Adrenal gland (tissue), 12 donors: ENCODE measurements around the gene CLCN5. TPM values are rescaled to one million over a fixed set of nuclear protein-coding genes. Genes with fewer than 3 reads are reported as not detected.

ENCODE experiments used
- DNase-seq, 7 donors: peaks; one replicate each; pipeline ENCODE4 v3.0.0-alpha.2; 2019 to 2020
- H3K27ac ChIP-seq, 5 donors: fragments of 200-600 bp; sonication (generic) in 4 of 5; 1 replicate in 3 of 5; 2 replicates in 2 of 5; pipeline versions ENCODE4 v1.5.1 to v1.8.0; 2016 to 2020; ENCODE audit warnings: mild to moderate bottlenecking in 1 of 5
- H3K27me3 ChIP-seq: fragments of 200-600 bp; 2 replicates; pipeline ENCODE4 v1.8.0; 2021
- H3K36me3 ChIP-seq, 2 donors: fragments of 200-600 bp; replicated peaks in 1 of 2; 1 replicate in 1 of 2; 2 replicates in 1 of 2; pipeline versions ENCODE4 v1.5.1 to v1.8.0; 2018 to 2022
- H3K4me1 ChIP-seq, 2 donors: fragments of 200-600 bp; replicated peaks in 1 of 2; 1 replicate in 1 of 2; 2 replicates in 1 of 2; pipeline versions ENCODE4 v1.5.1 to v1.8.0; 2018 to 2021
- H3K4me3 ChIP-seq, 4 donors: fragments of 200-600 bp; sonication (generic) in 3 of 4; one replicate each; pipeline ENCODE4 v1.5.1; 2016 to 2018
- H3K9me3 ChIP-seq, 3 donors: fragments of 200-600 bp; sonication (generic) in 1 of 3; replicated peaks in 1 of 3; 1 replicate in 2 of 3; 2 replicates in 1 of 3; pipeline versions ENCODE4 v1.5.1 to v1.8.0; 2016 to 2021
- POLR2A ChIP-seq, 2 donors: fragments of 450-650 bp; IDR thresholded peaks; one replicate each; pipeline ENCODE4 v1.6.1; 2017; ENCODE audit warnings: antibody characterized with exemption in 2 of 2, mild to moderate bottlenecking in 2 of 2, moderate library complexity in 1 of 2
- WGBS, 4 donors: extraction: QIAGEN DNeasy Blood & Tissue Kit in 2 of 4; methylation state at CpG; one replicate each; pipeline versions ENCODE4 v1.1.5 to v1.1.7; 2013 to 2017; 5-methylcytosine and 5-hydroxymethylcytosine counted together
- intact Hi-C, 2 donors: fragments of 100-400 bp; cut with DNase I; formaldehyde crosslinking; loops; one replicate each; pipeline versions ENCODE4 v1.14.1 to v1.15.0; 2022 to 2023
- polyA plus RNA-seq, 3 donors: library from polyadenylated mRNA; stranded (reverse); fragments of 200-250 nt in 2 of 3; fragments of 350-450 nt in 1 of 3; fragmentation: Illumina TruSeq in 1 of 3; extraction: RNeasy Lipid Tissue Mini Kit (QIAGEN cat#74804) in 1 of 3; gene quantifications; one replicate each; pipeline ENCODE4 v1.2.3, GENCODE V29; 2013 to 2014
- total RNA-seq, 9 donors: library from RNA; depleted of rRNA in 4 of 9; stranded (reverse); fragments of >200 nt in 4 of 9; fragments of 120-200 nt in 1 of 9; fragmentation: NEBNext Ultra II Directional in 1 of 9; extraction: Animal tissue kit (Norgen Biotek cat#: 25700) in 1 of 9; gene quantifications; one replicate each; pipeline versions ENCODE4 v1.1.0 to v1.2.4, GENCODE V29; 2013 to 2023
- TF ChIP-seq, protein P1 (sequence below), 6 experiments: fragments of 450-650 bp in 4 of 6; fragments of 200-600 bp in 2 of 6; sonication (generic) in 1 of 6; IDR thresholded peaks; 1 replicate in 5 of 6; 2 replicates in 1 of 6; pipeline versions ENCODE4 v1.5.1 to v1.8.0; 2016 to 2021; ENCODE audit warnings: antibody characterized with exemption in 6 of 6, mild to moderate bottlenecking in 2 of 6, moderate library complexity in 1 of 6
- donor health status: healthy with polysubstance abuse.
- donor health status: Bipolar disorder and iron deficiency.
- donor health status: DM: yes; HTN: yes; CAD: no.
- donor health status: DM: no; HTN: no; CAD: no.
- donor health status: DM: no; HTN: no; CAD: no.
- donor health status: DM: yes; HTN: yes; CAD: no.

The CLCN5 gene
- total and polyA plus RNA-seq, 12 donors = 3.3 to 17.3 (median 8.6) TPM

DNA sequence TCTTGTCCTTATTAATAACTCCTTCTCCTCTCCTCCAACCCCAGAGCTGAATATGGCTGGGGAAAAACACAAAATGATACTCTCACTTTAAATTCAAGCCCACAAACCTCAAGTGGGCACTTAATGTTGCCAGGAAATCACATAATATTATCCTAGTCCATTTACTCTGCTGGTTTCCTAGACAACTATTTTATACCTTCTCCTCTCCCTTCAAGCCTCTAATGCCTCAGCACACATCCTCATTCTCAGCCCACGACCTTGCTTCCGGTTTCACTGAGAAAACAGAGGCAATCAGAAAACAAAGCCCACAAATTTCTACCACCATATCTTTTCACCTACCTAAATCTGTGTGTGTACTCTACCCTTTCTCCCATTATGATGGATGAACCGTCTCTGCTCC is 12.1 kb upstream of the CLCN5 start:
- no peak for DNase-seq
- WGBS, 4 donors = 24 to 42% (median 33%) methylated on average over 3 of the region's 3 CpGs
- no peaks in the 10 kb centered on the region for H3K36me3 ChIP-seq
- intact Hi-C loops = loop anchor here in 1 of 2 donors (10.0 kb wide), 1 partner anchor 174 kb away; no protein-coding TSS in a partner anchor
- H3K9me3 ChIP-seq = no peaks in the 10 kb centered on the region
- TF ChIP-seq, protein P1, sequence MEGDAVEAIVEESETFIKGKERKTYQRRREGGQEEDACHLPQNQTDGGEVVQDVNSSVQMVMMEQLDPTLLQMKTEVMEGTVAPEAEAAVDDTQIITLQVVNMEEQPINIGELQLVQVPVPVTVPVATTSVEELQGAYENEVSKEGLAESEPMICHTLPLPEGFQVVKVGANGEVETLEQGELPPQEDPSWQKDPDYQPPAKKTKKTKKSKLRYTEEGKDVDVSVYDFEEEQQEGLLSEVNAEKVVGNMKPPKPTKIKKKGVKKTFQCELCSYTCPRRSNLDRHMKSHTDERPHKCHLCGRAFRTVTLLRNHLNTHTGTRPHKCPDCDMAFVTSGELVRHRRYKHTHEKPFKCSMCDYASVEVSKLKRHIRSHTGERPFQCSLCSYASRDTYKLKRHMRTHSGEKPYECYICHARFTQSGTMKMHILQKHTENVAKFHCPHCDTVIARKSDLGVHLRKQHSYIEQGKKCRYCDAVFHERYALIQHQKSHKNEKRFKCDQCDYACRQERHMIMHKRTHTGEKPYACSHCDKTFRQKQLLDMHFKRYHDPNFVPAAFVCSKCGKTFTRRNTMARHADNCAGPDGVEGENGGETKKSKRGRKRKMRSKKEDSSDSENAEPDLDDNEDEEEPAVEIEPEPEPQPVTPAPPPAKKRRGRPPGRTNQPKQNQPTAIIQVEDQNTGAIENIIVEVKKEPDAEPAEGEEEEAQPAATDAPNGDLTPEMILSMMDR (IDR thresholded peaks at IDR 0.05) = no peak
- no peak for TF ChIP-seq POLR2A (IDR thresholded peaks at IDR 0.05)
- H3K27me3 ChIP-seq = peaks cover 13% of the 10 kb centered on the region
- no peak overlapping the region for H3K27ac ChIP-seq
- H3K4me1 ChIP-seq = no peaks in the 10 kb centered on the region
- H3K4me3 ChIP-seq = no peak overlapping the region

- Histone ChIP-seq H3K27ac (no peak overlapping the region), H3K27me3 (peaks cover 13% of the 10 kb centered on the region), H3K4me1 (no peaks in the 10 kb centered on the region), H3K9me3 (no peaks in the 10 kb centered on the region), H3K36me3 (no peaks in the 10 kb centered on the region), H3K4me3 (no peak overlapping the region)
- TF ChIP-seq POLR2A (IDR thresholded peaks at IDR 0.05) = no peak
- TF ChIP-seq, protein P1 (IDR thresholded peaks at IDR 0.05) = no peak
- no peak for DNase-seq
- 73 to 90% (median 74%) methylated on average over 3 of the region's 3 CpGs; no CpG with 5 or more reads in 1 of the 4 donors for WGBS, 4 donors
- intact Hi-C loops = loop anchor here in 1 of 2 donors (10.0 kb wide), 1 partner anchor 173 kb away; no protein-coding TSS in a partner anchor
Observed at GRCh38 chrX:49912086-49912485, 10.3 kb upstream of the CLCN5 start.

DNA sequence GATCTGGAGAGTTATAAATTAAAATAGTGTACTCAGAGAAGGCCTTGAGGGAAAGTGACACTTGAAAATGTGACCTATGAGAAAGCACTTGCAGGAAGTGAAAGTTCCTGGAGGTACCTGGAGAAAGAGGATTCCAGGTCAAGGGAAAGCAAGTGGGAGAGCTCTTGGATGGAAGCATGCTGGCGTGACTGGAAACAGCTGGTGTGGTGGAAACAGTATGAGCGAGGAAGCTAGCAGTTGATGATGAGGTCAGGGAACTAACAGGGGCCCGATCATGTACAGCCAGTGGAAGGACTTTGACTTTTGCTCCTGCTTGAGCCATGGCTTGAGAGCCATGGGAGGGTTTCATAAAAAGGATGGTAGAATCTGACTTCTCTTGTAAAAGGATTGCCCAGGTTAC is 9.5 kb upstream of the CLCN5 start:
- 67 to 88% (median 79%) methylated on average over 3 of the region's 3 CpGs for WGBS, 4 donors
- H3K27ac ChIP-seq = no peak overlapping the region
- H3K27me3 ChIP-seq = peaks cover 13% of the 10 kb centered on the region
- H3K36me3 ChIP-seq = no peaks in the 10 kb centered on the region
- H3K9me3 ChIP-seq = no peaks in the 10 kb centered on the region
- DNase-seq = no peak
- TF ChIP-seq, protein P1 (IDR thresholded peaks at IDR 0.05) = no peak
- TF ChIP-seq POLR2A (IDR thresholded peaks at IDR 0.05) = no peak
- no peak overlapping the region for H3K4me3 ChIP-seq
- intact Hi-C loops = loop anchor here in 1 of 2 donors (10.0 kb wide), 1 partner anchor 172 kb away; no protein-coding TSS in a partner anchor
- H3K4me1 ChIP-seq = no peaks in the 10 kb centered on the region

- no peak for TF ChIP-seq POLR2A (IDR thresholded peaks at IDR 0.05)
- TF ChIP-seq, protein P1 (IDR thresholded peaks at IDR 0.05) = peak; percentile 58 to 87 (median 71)
- DNase-seq = peak; percentile 46 to 65 (median 51)
- intact Hi-C loops = loop anchor here (5.0 to 10.0 kb wide), 2 partner anchors 167 to 169 kb away; no protein-coding TSS in a partner anchor
Observed at GRCh38 chrX:49915361-49916222, 6.8 kb upstream of the CLCN5 start.

More at GRCh38 chrX:49915361-49916222, 6.8 kb upstream of the CLCN5 start:
- H3K27ac ChIP-seq = no peak overlapping the region
- no peaks in the 10 kb centered on the region for H3K36me3 ChIP-seq
- H3K4me3 ChIP-seq = no peak overlapping the region
- peaks cover 8% of the 10 kb centered on the region for H3K27me3 ChIP-seq
- WGBS, 4 donors = 10 to 34% (median 28%) methylated on average over 5 to 8 of the region's 8 CpGs
- no peaks in the 10 kb centered on the region for H3K9me3 ChIP-seq
- H3K4me1 ChIP-seq = peaks cover 0 to 10% of the 10 kb centered on the region in 2 donors
